Cardiac fibroblast (primary cell): ENCODE measurements around the gene INPP5J.

Experiments used
- DNase-seq, 2 donors: peaks; one replicate each; pipeline versions ENCODE4 v3.0.0 to v3.0.0-alpha.2; 2010; ENCODE audit warnings: low read depth in 2 of 2
- H3K4me3 ChIP-seq, 2 donors: replicated peaks in 1 of 2; 1 replicate in 1 of 2; 2 replicates in 1 of 2; pipeline ENCODE4 v1.5.1; 2011; ENCODE audit warnings: low read depth in 2 of 2, low read length in 2 of 2, mild to moderate bottlenecking in 2 of 2, moderate library complexity in 1 of 2
- TF ChIP-seq, protein P1 (sequence below): IDR thresholded peaks from one replicate; pipeline ENCODE4 v1.5.1; 2011; ENCODE audit warnings: low read depth, mild to moderate bottlenecking, low read length, inconsistent platforms

Gene INPP5J

DNA sequence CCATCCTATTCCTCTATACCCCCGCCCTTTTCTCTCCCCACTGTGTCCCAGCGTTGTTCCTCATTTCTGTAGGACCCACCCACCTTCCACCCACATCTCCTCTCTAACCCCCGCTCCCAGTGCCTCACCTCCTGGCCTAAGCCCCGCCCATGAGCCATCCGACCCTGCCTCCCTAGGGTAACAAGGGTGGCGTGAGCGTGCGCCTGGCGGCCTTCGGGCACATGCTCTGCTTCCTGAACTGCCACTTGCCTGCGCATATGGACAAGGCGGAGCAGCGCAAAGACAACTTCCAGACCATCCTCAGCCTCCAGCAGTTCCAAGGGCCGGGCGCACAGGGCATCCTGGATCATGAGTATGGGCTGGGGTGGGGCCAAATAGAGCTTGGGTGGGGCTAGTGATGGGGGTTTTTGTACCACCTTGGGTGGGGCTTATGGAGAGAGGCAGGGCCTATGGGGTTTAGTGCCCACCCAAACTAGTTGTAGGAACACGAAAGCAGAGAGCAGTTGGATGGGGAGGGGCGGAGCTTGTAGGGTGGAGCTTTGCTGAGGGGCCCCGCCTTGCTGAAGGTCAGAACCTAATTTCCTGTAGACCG lies 4.5 kb downstream of the INPP5J start:
- TF ChIP-seq, protein P1, sequence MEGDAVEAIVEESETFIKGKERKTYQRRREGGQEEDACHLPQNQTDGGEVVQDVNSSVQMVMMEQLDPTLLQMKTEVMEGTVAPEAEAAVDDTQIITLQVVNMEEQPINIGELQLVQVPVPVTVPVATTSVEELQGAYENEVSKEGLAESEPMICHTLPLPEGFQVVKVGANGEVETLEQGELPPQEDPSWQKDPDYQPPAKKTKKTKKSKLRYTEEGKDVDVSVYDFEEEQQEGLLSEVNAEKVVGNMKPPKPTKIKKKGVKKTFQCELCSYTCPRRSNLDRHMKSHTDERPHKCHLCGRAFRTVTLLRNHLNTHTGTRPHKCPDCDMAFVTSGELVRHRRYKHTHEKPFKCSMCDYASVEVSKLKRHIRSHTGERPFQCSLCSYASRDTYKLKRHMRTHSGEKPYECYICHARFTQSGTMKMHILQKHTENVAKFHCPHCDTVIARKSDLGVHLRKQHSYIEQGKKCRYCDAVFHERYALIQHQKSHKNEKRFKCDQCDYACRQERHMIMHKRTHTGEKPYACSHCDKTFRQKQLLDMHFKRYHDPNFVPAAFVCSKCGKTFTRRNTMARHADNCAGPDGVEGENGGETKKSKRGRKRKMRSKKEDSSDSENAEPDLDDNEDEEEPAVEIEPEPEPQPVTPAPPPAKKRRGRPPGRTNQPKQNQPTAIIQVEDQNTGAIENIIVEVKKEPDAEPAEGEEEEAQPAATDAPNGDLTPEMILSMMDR = no peak
- no peak for DNase-seq
- no peak overlapping the region for H3K4me3 ChIP-seq

DNA sequence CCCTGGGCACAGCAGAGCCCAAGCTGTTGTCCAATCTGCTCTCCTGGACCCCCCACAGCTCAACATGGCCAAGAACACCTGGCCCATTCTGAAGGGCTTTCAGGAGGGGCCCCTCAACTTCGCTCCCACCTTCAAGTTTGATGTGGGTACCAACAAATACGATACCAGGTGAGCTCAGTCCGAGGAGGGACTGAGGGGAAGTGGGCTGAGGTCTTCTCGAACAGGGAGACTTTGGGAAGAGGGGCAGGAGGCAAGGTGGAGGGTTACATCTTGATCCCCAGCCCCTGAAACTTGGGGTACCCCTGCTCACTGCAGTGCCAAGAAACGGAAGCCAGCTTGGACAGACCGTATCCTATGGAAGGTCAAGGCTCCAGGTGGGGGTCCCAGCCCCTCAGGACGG lies 5.4 kb downstream of the INPP5J start:
- H3K4me3 ChIP-seq = no peak overlapping the region
- no peak for DNase-seq
- TF ChIP-seq, protein P1 = no peak

DNA sequence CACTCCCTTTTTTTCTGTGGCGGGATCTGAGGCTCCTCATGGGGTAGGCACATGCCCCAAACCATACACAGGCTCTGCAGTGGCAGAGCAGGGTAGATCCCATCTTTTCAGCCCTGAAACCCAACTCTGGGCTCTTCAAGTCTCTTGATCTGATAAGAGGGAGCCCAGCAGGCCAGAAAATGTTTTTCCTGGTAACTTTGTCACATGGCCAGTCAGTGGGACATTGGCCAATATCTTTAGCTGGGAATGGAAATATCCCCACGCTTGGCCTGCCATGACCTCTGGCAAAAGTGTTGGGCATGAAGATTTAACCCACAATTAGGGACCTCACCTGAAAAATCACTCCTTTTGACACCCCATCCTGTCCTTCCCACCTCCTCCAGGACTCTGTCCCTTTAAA lies 8.1 kb downstream of the INPP5J start:
- H3K4me3 ChIP-seq = no peak overlapping the region
- TF ChIP-seq, protein P1 = no peak
- DNase-seq = no peak

DNA sequence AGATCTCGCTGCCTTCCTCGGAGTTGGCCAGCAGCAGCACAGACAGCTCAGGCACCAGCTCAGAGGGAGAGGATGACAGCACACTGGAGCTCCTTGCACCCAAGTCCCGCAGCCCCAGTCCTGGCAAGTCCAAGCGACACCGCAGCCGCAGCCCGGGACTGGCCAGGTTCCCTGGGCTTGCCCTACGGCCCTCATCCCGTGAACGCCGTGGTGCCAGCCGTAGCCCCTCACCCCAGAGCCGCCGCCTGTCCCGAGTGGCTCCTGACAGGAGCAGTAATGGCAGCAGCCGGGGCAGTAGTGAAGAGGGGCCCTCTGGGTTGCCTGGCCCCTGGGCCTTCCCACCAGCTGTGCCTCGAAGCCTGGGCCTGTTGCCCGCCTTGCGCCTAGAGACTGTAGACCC lies 11.1 kb downstream of the INPP5J start:
- TF ChIP-seq, protein P1 = no peak
- H3K4me3 ChIP-seq = no peak overlapping the region
- DNase-seq = no peak

DNA sequence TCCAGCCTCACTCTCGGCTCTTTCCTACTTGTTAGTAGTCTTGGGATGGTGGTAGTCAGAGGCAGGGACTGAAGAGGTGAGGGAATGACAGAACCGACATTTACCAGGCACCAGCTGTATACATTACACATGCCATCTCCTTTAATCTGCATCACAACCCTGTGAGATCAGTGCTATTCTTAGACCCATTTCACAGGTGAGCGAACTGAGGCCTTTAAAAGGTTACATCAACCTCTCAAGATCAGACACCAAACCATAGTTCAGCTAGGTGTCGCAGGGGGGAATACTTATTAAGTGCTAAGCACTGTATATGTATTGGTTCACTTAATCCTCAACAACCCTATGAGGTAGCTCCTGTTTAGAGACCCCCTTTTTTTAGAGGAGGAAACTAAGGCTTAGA lies 11.9 kb downstream of the INPP5J start:
- no peak overlapping the region for H3K4me3 ChIP-seq
- DNase-seq = no peak
- TF ChIP-seq, protein P1 = no peak

DNA sequence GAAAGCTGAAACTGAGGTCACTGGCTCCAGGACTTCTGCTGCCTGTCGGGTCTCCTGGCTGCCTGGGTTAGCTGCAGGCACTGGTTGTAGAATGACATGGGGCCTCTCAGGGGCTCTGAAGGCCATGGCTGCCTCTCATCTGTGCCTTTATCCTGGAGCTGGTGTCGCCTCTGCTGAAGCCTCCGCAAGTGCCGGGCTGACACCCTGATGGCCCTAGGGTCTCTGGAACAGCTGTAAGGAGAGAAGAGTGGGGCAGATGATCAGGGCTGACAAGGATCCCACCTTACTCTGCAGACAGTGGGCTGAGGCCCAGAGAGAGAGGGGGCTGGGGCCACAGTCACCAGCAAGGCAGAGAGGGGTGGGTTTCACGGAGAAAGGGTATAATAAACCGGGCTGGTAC lies 12.9 kb downstream of the INPP5J start:
- H3K4me3 ChIP-seq = no peak overlapping the region
- TF ChIP-seq, protein P1 = no peak
- no peak for DNase-seq

DNA sequence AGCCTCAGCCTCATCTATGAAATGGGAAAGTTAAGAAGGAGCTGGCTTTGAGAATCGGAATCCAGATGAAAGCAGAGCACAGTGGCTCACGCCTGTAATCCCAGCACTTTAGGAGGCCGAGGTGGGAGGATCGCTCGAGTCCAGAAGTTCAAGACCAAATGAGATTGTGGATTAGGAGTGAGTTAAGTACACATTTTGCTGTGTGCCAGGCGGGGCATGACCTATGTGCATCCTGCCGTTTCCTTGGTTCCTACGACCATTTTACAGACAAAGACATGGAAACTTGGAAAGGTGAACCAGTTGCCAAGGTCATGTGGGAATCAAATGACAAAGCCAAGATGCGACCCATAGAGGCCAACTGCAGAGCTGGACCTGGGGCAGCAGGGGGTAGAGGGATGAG lies 13.4 kb downstream of the INPP5J start:
- DNase-seq = no peak
- TF ChIP-seq, protein P1 = no peak
- no peak overlapping the region for H3K4me3 ChIP-seq
